CD4-positive, alpha-beta memory T cell (primary cell): ENCODE measurements around the gene SH3PXD2B. TPM values are rescaled to one million over a fixed set of nuclear protein-coding genes. Genes with fewer than 3 reads are reported as not detected.
A peak's percentile ranks its signal among the peaks of the same experiment; 100 is the strongest.
"Not testable (repeated sequence)": the region's sequence is repeated elsewhere in the genome, so short reads cannot be mapped to it uniquely, and the experiment has no call there.

Experiments
- CTCF ChIA-PET: fragments of 350-600 bp; sonication (Branson Sonifier 250); formaldehyde crosslinking; loops from one replicate; lab custom pipeline; 2021; ENCODE audit warnings: inconsistent platforms; ENCODE audit not compliant: partially characterized antibody; lab: Charles Lee
- POLR2A ChIA-PET: fragments of 350-600 bp; sonication (Branson Sonifier 250); formaldehyde crosslinking; loops from one replicate; lab custom pipeline; 2021; ENCODE audit not compliant: partially characterized antibody; lab: Charles Lee
- DNase-seq, 5 donors: peaks; one replicate each; pipeline versions ENCODE4 v3.0.0 to v3.0.0-alpha.2; 2020 to 2022; ENCODE audit warnings: mixed read lengths in 1 of 5
- H3K27ac ChIP-seq: one replicate; pipeline ENCODE4 v1.7.0; 2013; ENCODE audit warnings: low read depth, low read length
- H3K27me3 ChIP-seq: 2 replicates; pipeline ENCODE4 v1.7.0; 2013; ENCODE audit warnings: mild to moderate bottlenecking, low read length, moderate library complexity; ENCODE audit not compliant: insufficient read depth
- H3K36me3 ChIP-seq: 2 replicates; pipeline ENCODE4 v1.7.0; 2013; ENCODE audit warnings: mild to moderate bottlenecking, low read length, moderate library complexity; ENCODE audit not compliant: insufficient read depth
- H3K4me1 ChIP-seq: 2 replicates; pipeline ENCODE4 v1.7.0; 2013; ENCODE audit warnings: mild to moderate bottlenecking, low read length, moderate library complexity; ENCODE audit not compliant: insufficient read depth
- H3K4me3 ChIP-seq, 2 donors: one replicate each; pipeline ENCODE4 v1.7.0; 2013; ENCODE audit warnings: low read length in 2 of 2, mild to moderate bottlenecking in 1 of 2
- H3K9me3 ChIP-seq, 2 donors: one replicate each; pipeline ENCODE4 v1.7.0; 2013; ENCODE audit warnings: low read length in 2 of 2, control low read depth in 1 of 2; ENCODE audit not compliant: control insufficient read depth in 1 of 2
- H3K27ac Mint-ChIP-seq, 7 donors: one replicate each; pipeline ENCODE4 v1.8.0; 2020 to 2021; ENCODE audit warnings: mixed read lengths in 7 of 7, mild to moderate bottlenecking in 6 of 7, inconsistent platforms in 3 of 7, moderate library complexity in 3 of 7
- H3K27me3 Mint-ChIP-seq, 2 donors: one replicate each; pipeline ENCODE4 v1.8.0; 2020 to 2021; ENCODE audit warnings: mixed read lengths in 2 of 2
- H3K36me3 Mint-ChIP-seq, 2 donors: one replicate each; pipeline ENCODE4 v1.8.0; 2020 to 2021; ENCODE audit warnings: mixed read lengths in 2 of 2, inconsistent platforms in 1 of 2, mild to moderate bottlenecking in 1 of 2
- H3K4me1 Mint-ChIP-seq, 4 donors: one replicate each; pipeline ENCODE4 v1.8.0; 2020 to 2021; ENCODE audit warnings: mixed read lengths in 4 of 4, mild to moderate bottlenecking in 1 of 4
- H3K4me3 Mint-ChIP-seq, 8 donors: one replicate each; pipeline ENCODE4 v1.8.0; 2020 to 2021; ENCODE audit warnings: mixed read lengths in 8 of 8, mild to moderate bottlenecking in 7 of 8, moderate library complexity in 6 of 8, inconsistent platforms in 3 of 8
- H3K9me3 Mint-ChIP-seq, 8 donors: one replicate each; pipeline ENCODE4 v1.8.0; 2020 to 2021; ENCODE audit warnings: mixed read lengths in 8 of 8, mild to moderate bottlenecking in 5 of 8, inconsistent platforms in 3 of 8, moderate library complexity in 1 of 8
- intact Hi-C: fragments of 100-400 bp; cut with micrococcal nuclease; formaldehyde crosslinking; loops from one replicate; pipeline ENCODE4 v1.15.1; 2023
- polyA plus RNA-seq, 2 donors: library from polyadenylated mRNA; unstranded; fragments of 300-500 nt; fragmentation: Illumina TruSeq; gene quantifications; one replicate each; pipeline ENCODE4 v1.2.3, GENCODE V29; 2021
- total RNA-seq, 2 experiments: library from RNA; stranded (reverse); gene quantifications; one replicate each; pipeline ENCODE4 v1.2.3, GENCODE V29; 2021

SH3PXD2B gene
- total and polyA plus RNA-seq, 4 experiments from 2014 or later = 0.19 to 0.38 TPM; not detected in 2

- Histone ChIP-seq H3K36me3 (no peaks in the 10 kb centered on the region), H3K27ac (no peak overlapping the region), H3K27me3 (no peaks in the 10 kb centered on the region), H3K4me1 (no peaks in the 10 kb centered on the region), H3K9me3 (no peaks in the 10 kb centered on the region), H3K4me3 (no peak overlapping the region)
- intact Hi-C loops = no loop called here
- POLR2A ChIA-PET = no interaction called here
- H3K4me3 Mint-ChIP-seq = no peak overlapping the region
- CTCF ChIA-PET = interaction anchor here (0.5 to 7.7 kb wide), 3 partner anchors 22 to 216 kb away, joined by 3 to 52 read pairs (median 3); no protein-coding TSS in a partner anchor
- DNase-seq = no peak
- H3K9me3 Mint-ChIP-seq = peaks cover 0 to 3% (median 0%) of the 10 kb centered on the region in 8 donors
- peaks cover 0 to 1% (median under 1%) of the 10 kb centered on the region in 4 donors for H3K4me1 Mint-ChIP-seq
- H3K27ac Mint-ChIP-seq = no peak overlapping the region
- peaks cover 0 to 2% of the 10 kb centered on the region in 2 donors for H3K27me3 Mint-ChIP-seq
- no peaks in the 10 kb centered on the region for H3K36me3 Mint-ChIP-seq
These were observed 28.1 kb upstream of the SH3PXD2B start for GRCh38 chr5:172482156-172483020.

GRCh38 chr5:172481011-172481800, 26.9 kb upstream of the SH3PXD2B start:
- Histone ChIP-seq H3K36me3 (no peaks in the 10 kb centered on the region), H3K27ac (no peak overlapping the region), H3K9me3 (no peaks in the 10 kb centered on the region), H3K4me1 (no peaks in the 10 kb centered on the region), H3K4me3 (no peak overlapping the region), H3K27me3 (no peaks in the 10 kb centered on the region)
- Mint-ChIP-seq H3K27ac (no peak overlapping the region), H3K36me3 (no peaks in the 10 kb centered on the region), H3K4me1 (peaks cover 0 to 1% (median under 1%) of the 10 kb centered on the region in 4 donors), H3K9me3 (peaks cover 0 to 3% (median 0%) of the 10 kb centered on the region in 8 donors), H3K4me3 (no peak overlapping the region), H3K27me3 (no peaks in the 10 kb centered on the region)
- ChIA-PET CTCF (interaction anchor here (1.3 to 7.7 kb wide), 2 partner anchors 30 to 217 kb away, joined by 3 to 52 read pairs; no protein-coding TSS in a partner anchor), POLR2A (no interaction called here)
- intact Hi-C loops = no loop called here
- no peak for DNase-seq

- intact Hi-C loops = no loop called here
- Histone ChIP-seq H3K36me3 (no peaks in the 10 kb centered on the region), H3K9me3 (no peaks in the 10 kb centered on the region), H3K27ac (no peak overlapping the region), H3K4me1 (no peaks in the 10 kb centered on the region), H3K4me3 (no peak overlapping the region), H3K27me3 (no peaks in the 10 kb centered on the region)
- POLR2A ChIA-PET = interaction anchor here (0.6 kb wide), 1 partner anchor 20 kb away, joined by 3 read pairs; no protein-coding TSS in a partner anchor
- Mint-ChIP-seq H3K27me3 (no peaks in the 10 kb centered on the region), H3K27ac (no peak overlapping the region), H3K4me3 (no peak overlapping the region), H3K4me1 (peaks cover 0 to 1% (median under 1%) of the 10 kb centered on the region in 4 donors), H3K36me3 (no peaks in the 10 kb centered on the region), H3K9me3 (peaks cover 0 to 3% (median 0%) of the 10 kb centered on the region in 8 donors)
- DNase-seq = no peak
- CTCF ChIA-PET = interaction anchor here (1.0 to 7.7 kb wide), 2 partner anchors 219 to 237 kb away, joined by 4 to 52 read pairs; no protein-coding TSS in a partner anchor
These were observed 25.4 kb upstream of the SH3PXD2B start for GRCh38 chr5:172479784-172480115.

GRCh38 chr5:172479034-172479783, 24.9 kb upstream of the SH3PXD2B start:
- Histone ChIP-seq H3K27me3 (no peaks in the 10 kb centered on the region), H3K4me1 (no peaks in the 10 kb centered on the region), H3K9me3 (no peaks in the 10 kb centered on the region), H3K4me3 (no peak overlapping the region), H3K27ac (no peak overlapping the region), H3K36me3 (no peaks in the 10 kb centered on the region)
- POLR2A ChIA-PET = interaction anchor here (0.6 kb wide), 1 partner anchor 19 kb away, joined by 3 read pairs; no protein-coding TSS in a partner anchor
- Mint-ChIP-seq H3K27ac (no peak overlapping the region), H3K4me3 (no peak overlapping the region), H3K4me1 (peaks cover 0 to 1% (median under 1%) of the 10 kb centered on the region in 4 donors), H3K27me3 (no peaks in the 10 kb centered on the region), H3K9me3 (peaks cover 0 to 3% (median 0%) of the 10 kb centered on the region in 8 donors), H3K36me3 (no peaks in the 10 kb centered on the region)
- DNase-seq = peak; percentile 41 to 57 (median 56)
- intact Hi-C loops = no loop called here
- CTCF ChIA-PET = interaction anchor here (0.9 to 7.7 kb wide), 3 partner anchors 216 to 238 kb away, joined by 4 to 52 read pairs (median 4); no protein-coding TSS in a partner anchor

- POLR2A ChIA-PET, H3K27ac Mint-ChIP-seq: not testable (repeated sequence)
These were observed 24.3 kb upstream of the SH3PXD2B start for GRCh38 chr5:172478695-172479033.

GRCh38 chr5:172478256-172478655, 23.9 kb upstream of the SH3PXD2B start:
- H3K9me3 Mint-ChIP-seq = no peaks in the 10 kb centered on the region
- no peaks in the 10 kb centered on the region for H3K4me1 ChIP-seq
- peaks cover 0 to 1% (median under 1%) of the 10 kb centered on the region in 4 donors for H3K4me1 Mint-ChIP-seq
- no peaks in the 10 kb centered on the region for H3K36me3 ChIP-seq
- H3K9me3 ChIP-seq = no peaks in the 10 kb centered on the region
- intact Hi-C loops = no loop called here
- no peaks in the 10 kb centered on the region for H3K36me3 Mint-ChIP-seq
- H3K4me3 ChIP-seq = no peak overlapping the region
- no peak overlapping the region for H3K27ac ChIP-seq
- no peak overlapping the region for H3K27ac Mint-ChIP-seq
- no peak for DNase-seq
- POLR2A ChIA-PET = no interaction called here
- no peak overlapping the region for H3K4me3 Mint-ChIP-seq
- H3K27me3 Mint-ChIP-seq = peaks cover 1 to 4% of the 10 kb centered on the region in 2 donors
- CTCF ChIA-PET = interaction anchor here (7.7 kb wide), 1 partner anchor 220 kb away, joined by 52 read pairs; no protein-coding TSS in a partner anchor
- H3K27me3 ChIP-seq = no peaks in the 10 kb centered on the region

More at GRCh38 chr5:172478695-172479033, 24.3 kb upstream of the SH3PXD2B start:
- H3K27ac ChIP-seq, intact Hi-C loops, H3K36me3 ChIP-seq, H3K36me3 Mint-ChIP-seq, H3K4me3 ChIP-seq, H3K27me3 Mint-ChIP-seq, DNase-seq, H3K4me3 Mint-ChIP-seq, H3K27me3 ChIP-seq, H3K4me1 Mint-ChIP-seq, H3K9me3 ChIP-seq, H3K9me3 Mint-ChIP-seq, H3K4me1 ChIP-seq: not testable (repeated sequence)
- CTCF ChIA-PET = interaction anchor here (0.9 to 7.7 kb wide), 3 partner anchors 217 to 238 kb away, joined by 4 to 52 read pairs (median 4); no protein-coding TSS in a partner anchor
